ENCODE results near the gene CMTM1. TPM values are rescaled to one million over a fixed set of nuclear protein-coding genes. Genes with fewer than 3 reads are reported as not detected.

Gene CMTM1
- total and polyA plus RNA-seq, 11 donors, result 0.40 to 2.4 (median 1.1) TPM; not detected in 2

Other genes with a start within 250 kb of the CMTM1 start
- 100 to 1,000 TPM in 2 of 9 donors, 10 to 100 TPM in 7; 39.6 to 135 (median 63.3) TPM for gene CDH5, start 199.7 kb upstream of the CMTM1 start, total RNA-seq
- 10 to 100 TPM; 24.9 to 62.3 TPM for gene CDH5, start 199.7 kb upstream of the CMTM1 start, polyA plus RNA-seq
- 1 to 10 TPM in 5 of 9 donors, under 1 TPM in 4; 0.58 to 7.9 (median 1.5) TPM for gene BEAN1, start 139.1 kb upstream of the CMTM1 start, total RNA-seq
- gene BEAN1, start 139.1 kb upstream of the CMTM1 start, polyA plus RNA-seq, result 1 to 10 TPM in 1 of 2 donors, under 1 TPM in 1; 0.30 to 8.8 TPM
- gene TK2, start 16.3 kb upstream of the CMTM1 start, total RNA-seq, result 10 to 100 TPM; 13.9 to 29.4 (median 17.4) TPM
- gene TK2, start 16.3 kb upstream of the CMTM1 start, polyA plus RNA-seq, result 10 to 100 TPM in 1 of 2 donors, 1 to 10 TPM in 1; 9.4 to 10.5 TPM
- 10 to 100 TPM in 2 of 9 donors, 1 to 10 TPM in 7; 4.1 to 28.9 (median 6.4) TPM for gene CKLF, start 13.9 kb upstream of the CMTM1 start, total RNA-seq
- 10 to 100 TPM in 1 of 2 donors, 1 to 10 TPM in 1; 4.9 to 18.8 TPM for gene CKLF, start 13.9 kb upstream of the CMTM1 start, polyA plus RNA-seq
- under 1 TPM in 1 of 9 donors, not detected in 8; 0.52 TPM for gene CMTM2, start 13.0 kb downstream of the CMTM1 start, total RNA-seq
- not detected for gene CMTM2, start 13.0 kb downstream of the CMTM1 start, polyA plus RNA-seq
- 10 to 100 TPM in 4 of 9 donors, 1 to 10 TPM in 5; 5.8 to 30.9 (median 9.6) TPM for gene CMTM3, start 38.3 kb downstream of the CMTM1 start, total RNA-seq
- 10 to 100 TPM in 1 of 2 donors, 1 to 10 TPM in 1; 6.5 to 13.5 TPM for gene CMTM3, start 38.3 kb downstream of the CMTM1 start, polyA plus RNA-seq
- gene CMTM4, start 130.3 kb downstream of the CMTM1 start, total RNA-seq, result 10 to 100 TPM in 7 of 9 donors, 1 to 10 TPM in 2; 8.1 to 22.5 (median 12.2) TPM
- gene CMTM4, start 130.3 kb downstream of the CMTM1 start, polyA plus RNA-seq, result 10 to 100 TPM in 1 of 2 donors, 1 to 10 TPM in 1; 4.5 to 13.8 TPM
- gene DYNC1LI2, start 185.2 kb downstream of the CMTM1 start, total RNA-seq, result 100 to 1,000 TPM in 3 of 9 donors, 10 to 100 TPM in 6; 58.3 to 117 (median 88.6) TPM
- gene DYNC1LI2, start 185.2 kb downstream of the CMTM1 start, polyA plus RNA-seq, result 10 to 100 TPM; 38.3 to 53.2 TPM
- gene TERB1, start 235.1 kb downstream of the CMTM1 start, total RNA-seq, result not detected
- gene TERB1, start 235.1 kb downstream of the CMTM1 start, polyA plus RNA-seq, result not detected

All from heart left ventricle (tissue), 11 donors.